ENCODE measurements around the gene GRK1. TPM values are rescaled to one million over a fixed set of nuclear protein-coding genes. Genes with fewer than 3 reads are reported as not detected.

Gene GRK1
- total and polyA plus RNA-seq, 2 of the 4 experiments (the other 2 are of a cell fraction) = not detected

- in situ Hi-C loops (cut with MboI; ENCODE audit: low sequenced_read_pairs) (no loop called here), intact Hi-C loops (cut with micrococcal nuclease) (loop anchor here (2.0 kb wide), 1 partner anchor 18 kb away; the partner anchor contains the start of gene TMEM255B), dilution Hi-C loops (cut with HindIII; ENCODE audit: low sequenced_read_pairs, unreplicated experiment) (no loop called here)
- no peaks in the 10 kb centered on the region for H3K36me3 ChIP-seq (ENCODE audit: control insufficient read depth, insufficient read depth, low read length)
- no peak overlapping the region for H3K23ac ChIP-seq (ENCODE audit: low read depth, low read length)
- H3K4ac ChIP-seq (ENCODE audit: low read depth, low read length) = no peak overlapping the region
- no peak overlapping the region for H2AK9ac ChIP-seq (replicated peaks; ENCODE audit: low read depth, low read length, poor library complexity)
- no peak overlapping the region for H3K4me3 ChIP-seq (ENCODE audit: insufficient read depth, low read depth, low read length)
- H4K8ac ChIP-seq (ENCODE audit: low read depth in 2 of 2, low read length in 2 of 2) = no peak overlapping the region
- H3K27me3 ChIP-seq (ENCODE audit: control insufficient read depth, insufficient read depth, low read length) = peaks cover 16% of the 10 kb centered on the region
- peaks cover 0 to 5% of the 10 kb centered on the region in 2 experiments; a peak in 1 of 4 replicates for H3K79me1 ChIP-seq (ENCODE audit: low read depth in 1 of 2, low read length in 2 of 2)
- 65% methylated on average over 22 of the region's 35 CpGs; no CpG with 5 or more reads in 1 of the 2 experiments for WGBS, 2 experiments (ENCODE audit: extremely low coverage in 2 of 2, insufficient read length in 1 of 2)
- no peak overlapping the region for H2BK5ac ChIP-seq (ENCODE audit: low read depth, low read length, poor library complexity, severe bottlenecking)
- H4K20me1 ChIP-seq (ENCODE audit: insufficient read depth, low read length) = no peaks in the 10 kb centered on the region
- H3K4me1 ChIP-seq (ENCODE audit: control insufficient read depth, insufficient read depth, low read length) = no peaks in the 10 kb centered on the region
- H3K18ac ChIP-seq (ENCODE audit: low read depth, low read length) = no peak overlapping the region
- ChIA-PET CTCF (interaction anchor here (0.7 kb wide), 1 partner anchor 77 kb away, joined by 4 read pairs; no protein-coding TSS in a partner anchor), POLR2A (ENCODE audit: unreplicated experiment) (no interaction called here)
- H4K91ac ChIP-seq (ENCODE audit: insufficient read depth, low read depth, low read length) = no peak overlapping the region
- H3K9me1 ChIP-seq (ENCODE audit: insufficient read depth, low read length) = peaks cover 9% of the 10 kb centered on the region
- H3K9me3 ChIP-seq (ENCODE audit: control insufficient read depth, insufficient read depth, low read length) = peaks cover 5% of the 10 kb centered on the region; the same call in 1 of the 2 replicates
- H3K56ac ChIP-seq (ENCODE audit: extremely low read depth, insufficient read depth, low read length) = no peak overlapping the region
- no peak overlapping the region for H2AK5ac ChIP-seq (ENCODE audit: low read depth, low read length)
- H4K5ac ChIP-seq (ENCODE audit: low read depth, low read length) = no peak overlapping the region
- H3K9ac ChIP-seq (ENCODE audit: low read depth, low read length) = no peak overlapping the region
- H3K27ac ChIP-seq (ENCODE audit: insufficient read depth, low read length) = no peak overlapping the region
- no peak for DNase-seq
- H3K14ac ChIP-seq (replicated peaks; ENCODE audit: low read depth, low read length) = no peak overlapping the region
- TF ChIP-seq MAFK (IDR thresholded peaks at IDR 0.05; ENCODE audit: low read depth, low read length) (no peak), ELK1 (IDR thresholded peaks at IDR 0.05; ENCODE audit: borderline replicate concordance, low read depth, low read length) (no peak), NFE2L2 (IDR thresholded peaks at IDR 0.05; ENCODE audit: low read depth, low read length) (no peak), MXI1 (IDR thresholded peaks at IDR 0.05; ENCODE audit: borderline replicate concordance, low read depth, low read length) (no peak), CHD1 (IDR thresholded peaks at IDR 0.05; ENCODE audit: low read depth, low read length) (no peak)
- TF ChIP-seq, protein P1, sequence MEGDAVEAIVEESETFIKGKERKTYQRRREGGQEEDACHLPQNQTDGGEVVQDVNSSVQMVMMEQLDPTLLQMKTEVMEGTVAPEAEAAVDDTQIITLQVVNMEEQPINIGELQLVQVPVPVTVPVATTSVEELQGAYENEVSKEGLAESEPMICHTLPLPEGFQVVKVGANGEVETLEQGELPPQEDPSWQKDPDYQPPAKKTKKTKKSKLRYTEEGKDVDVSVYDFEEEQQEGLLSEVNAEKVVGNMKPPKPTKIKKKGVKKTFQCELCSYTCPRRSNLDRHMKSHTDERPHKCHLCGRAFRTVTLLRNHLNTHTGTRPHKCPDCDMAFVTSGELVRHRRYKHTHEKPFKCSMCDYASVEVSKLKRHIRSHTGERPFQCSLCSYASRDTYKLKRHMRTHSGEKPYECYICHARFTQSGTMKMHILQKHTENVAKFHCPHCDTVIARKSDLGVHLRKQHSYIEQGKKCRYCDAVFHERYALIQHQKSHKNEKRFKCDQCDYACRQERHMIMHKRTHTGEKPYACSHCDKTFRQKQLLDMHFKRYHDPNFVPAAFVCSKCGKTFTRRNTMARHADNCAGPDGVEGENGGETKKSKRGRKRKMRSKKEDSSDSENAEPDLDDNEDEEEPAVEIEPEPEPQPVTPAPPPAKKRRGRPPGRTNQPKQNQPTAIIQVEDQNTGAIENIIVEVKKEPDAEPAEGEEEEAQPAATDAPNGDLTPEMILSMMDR (conservative IDR thresholded peaks at IDR 0.05; ENCODE audit: low read depth, low read length) = no peak
- no peak for ATAC-seq (ENCODE audit: low read depth)
- H2BK20ac ChIP-seq (ENCODE audit: low read depth, low read length) = no peak overlapping the region
- H3K4me2 ChIP-seq (ENCODE audit: low read depth, low read length) = no peak overlapping the region
- no peak overlapping the region for H2AFZ ChIP-seq (replicated peaks; ENCODE audit: low read length, poor library complexity)
- no TSS peak for BruUV-seq (replicated peaks)
- no peak overlapping the region for H2BK15ac ChIP-seq (ENCODE audit: low read depth, low read length)
- no peak overlapping the region for H2BK120ac ChIP-seq (ENCODE audit: low read depth, low read length)
Observed at GRCh38 chr13:113776231-113777125, 109.5 kb downstream of the GRK1 start.

Data from IMR-90 (cell line).